Caco-2 (cell line): ENCODE results near the gene CPLX3. TPM values are rescaled to one million over a fixed set of nuclear protein-coding genes. Genes with fewer than 3 reads are reported as not detected.

Experiments used
- BruUV-seq: library from RNA; stranded (reverse); fragments of 400-500 nt; replicated peaks from 2 replicates; lab custom pipeline; 2021; lab: Mats Ljungman, UMichigan
- CTCF ChIA-PET: fragments of 300-600 bp; sonication (Branson Sonifier 250); formaldehyde crosslinking; loops from one replicate; lab custom pipeline; 2022; ENCODE audit warnings: antibody characterized with exemption; lab: Charles Lee
- POLR2A ChIA-PET: fragments of 300-600 bp; sonication (Branson Sonifier 250); formaldehyde crosslinking; loops from one replicate; lab custom pipeline; 2022; ENCODE audit warnings: antibody characterized with exemption; lab: Charles Lee
- DNase-seq, 2 experiments: peaks; one replicate each; pipeline versions ENCODE4 v3.0.0 to v3.0.0-alpha.2; 2020 to 2022
- H3K27me3 ChIP-seq: replicated peaks from 2 replicates; pipeline ENCODE4 v1.6.0; 2011; ENCODE audit warnings: low read length; ENCODE audit not compliant: control insufficient read depth, insufficient read depth
- H3K36me3 ChIP-seq: 2 replicates; pipeline ENCODE4 v1.5.1; 2011; ENCODE audit warnings: low read length; ENCODE audit not compliant: control insufficient read depth, insufficient read depth
- H3K4me1 ChIP-seq: fragments of 250-450 bp; sonication (Bioruptor Pico); 2 replicates; pipeline ENCODE4 v1.5.1; 2020; ENCODE audit warnings: mild to moderate bottlenecking
- H3K4me3 ChIP-seq: 2 replicates; pipeline ENCODE4 v1.5.1; 2011; ENCODE audit warnings: low read depth, mild to moderate bottlenecking, control low read depth, low read length
- H3K9me3 ChIP-seq: fragments of 250-450 bp; sonication (Bioruptor Pico); 2 replicates; pipeline ENCODE4 v1.5.1; 2020; ENCODE audit warnings: mild to moderate bottlenecking, moderate library complexity
- H3K27ac Mint-ChIP-seq: one replicate; pipeline ENCODE4 v1.8.0; 2022; ENCODE audit warnings: mixed read lengths; ENCODE audit not compliant: unreplicated experiment
- H3K27me3 Mint-ChIP-seq: one replicate; pipeline ENCODE4 v1.8.0; 2022; ENCODE audit warnings: mixed read lengths; ENCODE audit not compliant: insufficient read depth, unreplicated experiment
- H3K36me3 Mint-ChIP-seq: one replicate; pipeline ENCODE4 v1.8.0; 2022; ENCODE audit warnings: mild to moderate bottlenecking, mixed read lengths; ENCODE audit not compliant: insufficient read depth, unreplicated experiment
- H3K4me1 Mint-ChIP-seq: one replicate; pipeline ENCODE4 v1.8.0; 2022; ENCODE audit warnings: low read depth, mixed read lengths; ENCODE audit not compliant: unreplicated experiment
- H3K4me3 Mint-ChIP-seq: one replicate; pipeline ENCODE4 v1.8.0; 2022; ENCODE audit warnings: mild to moderate bottlenecking, moderate library complexity, mixed read lengths; ENCODE audit not compliant: unreplicated experiment
- H3K9me3 Mint-ChIP-seq: one replicate; pipeline ENCODE4 v1.8.0; 2022; ENCODE audit warnings: mixed read lengths; ENCODE audit not compliant: unreplicated experiment
- intact Hi-C: fragments of 100-400 bp; cut with micrococcal nuclease; formaldehyde crosslinking; loops from one replicate; pipeline ENCODE4 v1.10.0; 2022; ENCODE audit not compliant: unreplicated experiment
- total RNA-seq: library from RNA; stranded (reverse); gene quantifications from 2 replicates; pipeline ENCODE4 v1.2.3, GENCODE V29; 2022
- TF ChIP-seq, protein P1 (sequence below), 2 experiments: fragments of 200-600 bp in 1 of 2; IDR thresholded peaks; 1 replicate in 1 of 2; 2 replicates in 1 of 2; pipeline versions ENCODE4 v1.5.1 to v1.8.0; 2011 to 2022; ENCODE audit warnings: antibody characterized with exemption in 1 of 2, control low read depth in 1 of 2, inconsistent platforms in 1 of 2, low read depth in 1 of 2, low read length in 1 of 2, mild to moderate bottlenecking in 1 of 2, moderate library complexity in 1 of 2; ENCODE audit not compliant: insufficient read depth in 1 of 2, severe bottlenecking in 1 of 2, unreplicated experiment in 1 of 2

Gene CPLX3
- total RNA-seq, 1 experiment from 2014 or later: not detected

DNA sequence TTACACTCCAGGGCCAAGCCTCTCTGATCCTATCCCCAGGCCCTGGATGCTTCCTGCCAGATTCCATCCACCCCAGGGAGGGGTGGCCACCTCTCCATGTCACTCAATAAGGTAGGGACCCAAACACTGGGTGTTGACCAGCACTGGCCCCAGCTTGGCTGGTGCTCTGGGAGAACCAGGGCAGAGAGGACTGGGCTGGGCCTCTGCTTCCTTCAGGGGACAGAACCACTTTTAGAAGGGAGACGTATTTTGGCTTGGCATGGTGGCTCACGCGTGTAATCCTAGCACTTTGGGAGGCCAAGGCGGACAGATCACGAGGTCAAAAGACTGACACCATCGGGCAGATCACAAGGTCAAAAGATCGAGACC lies 4.7 kb upstream of the CPLX3 start:
- no peaks in the 10 kb centered on the region for H3K9me3 Mint-ChIP-seq
- DNase-seq: no peak
- H3K27me3 Mint-ChIP-seq: peaks cover 7% of the 10 kb centered on the region
- H3K4me1 ChIP-seq: no peaks in the 10 kb centered on the region
- BruUV-seq: no TSS peak
- TF ChIP-seq, protein P1, sequence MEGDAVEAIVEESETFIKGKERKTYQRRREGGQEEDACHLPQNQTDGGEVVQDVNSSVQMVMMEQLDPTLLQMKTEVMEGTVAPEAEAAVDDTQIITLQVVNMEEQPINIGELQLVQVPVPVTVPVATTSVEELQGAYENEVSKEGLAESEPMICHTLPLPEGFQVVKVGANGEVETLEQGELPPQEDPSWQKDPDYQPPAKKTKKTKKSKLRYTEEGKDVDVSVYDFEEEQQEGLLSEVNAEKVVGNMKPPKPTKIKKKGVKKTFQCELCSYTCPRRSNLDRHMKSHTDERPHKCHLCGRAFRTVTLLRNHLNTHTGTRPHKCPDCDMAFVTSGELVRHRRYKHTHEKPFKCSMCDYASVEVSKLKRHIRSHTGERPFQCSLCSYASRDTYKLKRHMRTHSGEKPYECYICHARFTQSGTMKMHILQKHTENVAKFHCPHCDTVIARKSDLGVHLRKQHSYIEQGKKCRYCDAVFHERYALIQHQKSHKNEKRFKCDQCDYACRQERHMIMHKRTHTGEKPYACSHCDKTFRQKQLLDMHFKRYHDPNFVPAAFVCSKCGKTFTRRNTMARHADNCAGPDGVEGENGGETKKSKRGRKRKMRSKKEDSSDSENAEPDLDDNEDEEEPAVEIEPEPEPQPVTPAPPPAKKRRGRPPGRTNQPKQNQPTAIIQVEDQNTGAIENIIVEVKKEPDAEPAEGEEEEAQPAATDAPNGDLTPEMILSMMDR (IDR thresholded peaks at IDR 0.05; ENCODE audit: insufficient read depth in 1 of 2, low read depth in 1 of 2, low read length in 1 of 2, severe bottlenecking in 1 of 2, unreplicated experiment in 1 of 2): no peak
- CTCF ChIA-PET: interaction anchor here (0.6 kb wide), 1 partner anchor 21 kb away, joined by 7 read pairs; no protein-coding TSS in a partner anchor
- no peaks in the 10 kb centered on the region for H3K4me1 Mint-ChIP-seq
- H3K4me3 ChIP-seq: no peak overlapping the region
- no peak overlapping the region for H3K27ac Mint-ChIP-seq
- H3K36me3 ChIP-seq: no peaks in the 10 kb centered on the region
- H3K27me3 ChIP-seq: no peaks in the 10 kb centered on the region; the same call in 1 of the 2 replicates
- H3K9me3 ChIP-seq: no peaks in the 10 kb centered on the region
- intact Hi-C loops: no loop called here
- no peak overlapping the region for H3K4me3 Mint-ChIP-seq
- no peaks in the 10 kb centered on the region for H3K36me3 Mint-ChIP-seq
- POLR2A ChIA-PET: no interaction called here

- CTCF ChIA-PET: interaction anchor here (0.6 kb wide), 1 partner anchor 22 kb away, joined by 7 read pairs; no protein-coding TSS in a partner anchor
- no peaks in the 10 kb centered on the region for H3K36me3 ChIP-seq
- no peak overlapping the region for H3K4me3 Mint-ChIP-seq
- H3K27me3 ChIP-seq: no peaks in the 10 kb centered on the region; the same call in 1 of the 2 replicates
- BruUV-seq: no TSS peak
- peaks cover 7% of the 10 kb centered on the region for H3K27me3 Mint-ChIP-seq
- no peak overlapping the region for H3K4me3 ChIP-seq
- H3K4me1 Mint-ChIP-seq: no peaks in the 10 kb centered on the region
- H3K9me3 Mint-ChIP-seq: no peaks in the 10 kb centered on the region
- H3K9me3 ChIP-seq: no peaks in the 10 kb centered on the region
- intact Hi-C loops: no loop called here
- H3K36me3 Mint-ChIP-seq: no peaks in the 10 kb centered on the region
- POLR2A ChIA-PET: no interaction called here
- no peak overlapping the region for H3K27ac Mint-ChIP-seq
- TF ChIP-seq, protein P1 (IDR thresholded peaks at IDR 0.05; ENCODE audit: insufficient read depth in 1 of 2, low read depth in 1 of 2, low read length in 1 of 2, severe bottlenecking in 1 of 2, unreplicated experiment in 1 of 2): no peak
- DNase-seq: no peak
- no peaks in the 10 kb centered on the region for H3K4me1 ChIP-seq
Observed at GRCh38 chr15:74822233-74822632, 4.2 kb upstream of the CPLX3 start.

DNA sequence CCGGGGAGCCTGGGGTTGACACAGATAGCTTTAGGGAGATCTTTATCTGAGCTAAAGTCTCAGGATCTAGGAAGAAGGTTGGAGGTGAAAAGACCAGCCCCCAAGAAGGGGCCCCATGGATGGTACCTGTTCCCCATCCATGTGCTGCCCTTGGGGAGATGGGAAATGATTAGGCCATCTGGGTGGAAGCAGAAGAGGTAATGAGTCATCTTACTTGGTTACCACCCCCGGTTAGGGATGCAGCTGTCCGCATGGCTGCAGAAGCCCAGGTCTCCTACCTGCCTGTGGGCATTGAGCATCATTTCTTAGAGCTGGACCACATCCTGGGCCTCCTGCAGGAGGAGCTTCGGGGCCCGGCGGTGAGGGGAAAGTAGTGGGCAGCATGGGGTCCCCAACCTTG lies 3.1 kb upstream of the CPLX3 start:
- TF ChIP-seq, protein P1 (IDR thresholded peaks at IDR 0.05; ENCODE audit: insufficient read depth in 1 of 2, low read depth in 1 of 2, low read length in 1 of 2, severe bottlenecking in 1 of 2, unreplicated experiment in 1 of 2): no peak
- H3K27ac Mint-ChIP-seq: no peak overlapping the region
- ChIA-PET POLR2A (no interaction called here), CTCF (no interaction called here)
- Histone ChIP-seq H3K9me3 (no peaks in the 10 kb centered on the region), H3K36me3 (no peaks in the 10 kb centered on the region), H3K4me1 (no peaks in the 10 kb centered on the region), H3K4me3 (no peak overlapping the region), H3K27me3 (peaks cover 1% of the 10 kb centered on the region; the same call in 1 of the 2 replicates)
- H3K9me3 Mint-ChIP-seq: no peaks in the 10 kb centered on the region
- intact Hi-C loops: no loop called here
- H3K4me1 Mint-ChIP-seq: no peaks in the 10 kb centered on the region
- H3K4me3 Mint-ChIP-seq: no peak overlapping the region
- peaks cover 10% of the 10 kb centered on the region for H3K27me3 Mint-ChIP-seq
- no peak for DNase-seq
- no TSS peak for BruUV-seq
- H3K36me3 Mint-ChIP-seq: no peaks in the 10 kb centered on the region
